UCSD-AML1 (cell line): ENCODE results near the gene JAG2.

Source experiments
- DNase-seq: peaks from one replicate; lab custom pipeline; 2025; ENCODE audit not compliant: unreplicated experiment; lab: John Stamatoyannopoulos, UW

JAG2 gene

GRCh38 chr14:105184461-105184860, 15.9 kb upstream of the JAG2 start:
- DNase-seq, result no peak

DNA sequence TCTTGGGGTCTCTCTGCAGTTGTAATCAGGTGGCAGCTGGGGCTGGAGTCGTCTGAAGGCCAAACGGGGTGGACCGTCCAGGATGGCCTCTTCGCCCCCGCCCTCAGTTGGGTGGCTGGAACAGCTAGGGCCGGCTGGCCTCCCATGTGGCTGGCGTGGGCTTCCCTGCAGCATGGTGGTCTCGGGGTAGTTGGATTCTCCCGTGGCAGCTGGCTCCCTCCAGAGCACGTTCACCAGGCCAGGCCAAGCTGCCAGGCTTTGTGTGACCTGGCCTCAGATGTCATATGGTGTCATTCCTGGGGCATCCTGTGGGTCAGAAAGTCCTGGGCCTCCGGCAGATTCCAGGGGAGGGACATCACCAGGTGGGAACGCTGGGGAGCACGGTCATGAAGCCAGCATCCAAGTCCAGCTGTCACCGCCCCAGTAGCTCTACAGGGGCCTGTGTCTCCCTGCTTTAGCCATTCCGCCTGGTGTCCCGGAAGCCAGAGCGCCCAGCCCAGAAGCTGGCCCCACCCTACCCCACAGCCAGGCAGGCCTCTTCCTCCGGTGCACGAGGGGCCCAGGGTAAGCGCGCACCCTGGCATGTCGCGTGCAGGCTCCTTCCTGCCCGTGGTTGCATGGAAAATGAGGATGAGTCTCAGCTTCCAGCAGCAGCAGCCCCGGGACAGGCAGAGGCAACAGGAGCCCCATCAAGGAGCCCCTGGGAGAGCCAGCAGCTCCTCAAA, 13.9 kb upstream of the JAG2 start:
- DNase-seq, result peak; percentile 60

- DNase-seq, result no peak
Observed at GRCh38 chr14:105181549-105182295, 13.1 kb upstream of the JAG2 start.

GRCh38 chr14:105180592-105181548, 12.3 kb upstream of the JAG2 start, which contains the start of gene NUDT14:
NUDT14 (minus strand) TSS chr14:105181312; CDS start chr14:105181209, 103 bp downstream.
- DNase-seq, result peak; percentile 76

GRCh38 chr14:105179191-105179590, 10.6 kb upstream of the JAG2 start:
- no peak for DNase-seq

DNA sequence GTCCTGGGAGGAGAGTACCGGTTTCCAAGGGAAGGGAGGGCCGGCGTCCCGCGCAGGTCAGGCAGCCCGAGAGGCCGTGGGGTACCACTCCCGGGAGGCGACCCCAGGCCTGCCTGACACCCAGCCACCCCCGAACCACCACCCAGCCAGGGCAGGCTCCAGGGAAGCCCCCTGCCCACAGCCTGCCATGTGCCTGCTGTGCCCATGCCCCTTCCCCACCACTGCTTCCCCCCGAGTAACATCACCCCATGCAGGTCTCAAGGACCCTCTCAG, 10.2 kb upstream of the JAG2 start:
- DNase-seq, result no peak

- DNase-seq, result no peak
Observed at GRCh38 chr14:105178069-105178867, 9.7 kb upstream of the JAG2 start.

DNA sequence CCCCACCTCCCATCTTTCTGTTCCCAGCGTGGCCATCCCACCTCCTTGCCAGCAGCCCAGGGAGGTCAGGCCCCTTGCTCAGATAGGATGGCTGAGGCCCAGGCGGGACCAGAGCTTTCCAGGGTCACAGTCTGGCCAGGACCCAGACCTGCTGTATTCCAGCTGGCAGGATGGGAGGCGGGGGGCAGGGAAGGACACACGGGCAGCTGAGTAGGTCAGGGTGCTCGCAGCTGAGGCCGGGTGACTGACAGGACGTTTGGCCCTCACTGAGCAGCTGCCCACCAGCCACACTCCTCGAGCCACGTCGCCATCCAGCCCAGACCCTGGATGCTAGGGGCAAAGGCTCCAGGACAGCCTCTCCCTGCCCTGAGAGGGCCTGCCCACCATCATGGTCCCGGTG, 8.5 kb upstream of the JAG2 start:
- no peak for DNase-seq

GRCh38 chr14:105176513-105176912, 7.9 kb upstream of the JAG2 start:
- DNase-seq, result peak; percentile 46

GRCh38 chr14:105173901-105174894, 5.6 kb upstream of the JAG2 start:
- peak; percentile 89 for DNase-seq

DNA sequence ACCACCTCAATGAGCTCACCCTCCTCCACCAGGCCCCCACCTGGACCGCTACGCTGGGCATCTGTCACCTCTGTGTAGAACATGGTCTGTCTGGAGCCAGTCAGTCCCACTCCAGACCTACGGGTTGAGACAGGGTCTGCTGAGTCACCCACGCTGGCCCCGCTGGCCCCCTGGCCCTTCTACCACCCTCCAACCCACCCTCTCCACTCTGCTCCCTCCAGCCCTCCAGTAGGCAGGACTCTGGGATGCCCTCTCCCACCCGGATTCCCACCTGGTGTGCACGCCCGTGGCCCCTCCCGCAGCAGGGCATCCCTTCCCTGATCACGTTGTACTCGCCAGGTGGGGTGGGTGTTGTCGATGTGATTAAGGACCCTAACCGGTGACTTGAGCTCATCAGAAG, 4.6 kb upstream of the JAG2 start:
- DNase-seq, result no peak

GRCh38 chr14:105172476-105172875, 3.9 kb upstream of the JAG2 start:
- no peak for DNase-seq

GRCh38 chr14:105171004-105171673, 2.6 kb upstream of the JAG2 start:
- DNase-seq, result peak; percentile 47

DNA sequence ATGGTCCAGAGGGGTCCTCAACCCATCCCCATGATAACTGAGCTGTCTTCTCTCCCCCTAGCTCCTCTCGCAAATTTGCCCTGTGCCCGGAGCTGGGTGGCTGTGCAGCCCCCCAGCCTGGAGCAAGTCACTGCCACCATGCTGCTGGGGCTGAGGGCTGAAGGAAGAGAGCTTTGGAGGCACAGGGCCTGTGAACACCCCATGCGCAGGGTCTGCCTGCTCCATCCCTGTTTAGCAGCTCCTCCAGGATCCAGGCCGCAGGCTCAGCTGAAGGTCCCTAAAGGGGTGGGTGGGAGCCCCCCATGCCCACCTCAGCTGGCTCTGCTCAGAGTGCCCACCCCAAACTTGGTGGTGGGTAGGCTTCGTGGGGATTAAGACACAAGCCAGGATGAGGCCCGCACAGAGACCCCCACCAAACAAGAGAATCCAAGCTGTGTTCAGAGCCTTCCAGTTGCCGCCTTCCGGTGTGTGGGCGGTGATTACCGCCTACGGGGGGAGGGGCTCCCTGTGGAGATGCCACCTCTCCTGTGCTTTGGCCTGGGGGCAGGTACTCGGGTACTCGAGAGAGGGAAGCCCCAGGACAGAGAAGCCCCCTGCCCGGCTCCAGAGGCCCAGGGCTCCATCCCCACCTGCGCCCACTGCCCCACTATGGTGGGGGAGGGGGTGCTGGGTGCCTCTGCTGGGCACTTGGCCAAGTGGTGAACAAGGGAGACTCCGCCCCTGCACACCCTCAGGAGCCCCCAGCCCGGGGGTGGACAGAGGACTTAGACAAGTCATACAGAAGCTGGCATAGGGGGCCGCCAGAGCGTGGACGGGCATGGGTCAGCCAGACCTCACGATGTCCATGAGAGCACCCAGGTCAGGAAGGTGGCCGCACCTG, 1.4 kb upstream of the JAG2 start:
- DNase-seq, result no peak

DNA sequence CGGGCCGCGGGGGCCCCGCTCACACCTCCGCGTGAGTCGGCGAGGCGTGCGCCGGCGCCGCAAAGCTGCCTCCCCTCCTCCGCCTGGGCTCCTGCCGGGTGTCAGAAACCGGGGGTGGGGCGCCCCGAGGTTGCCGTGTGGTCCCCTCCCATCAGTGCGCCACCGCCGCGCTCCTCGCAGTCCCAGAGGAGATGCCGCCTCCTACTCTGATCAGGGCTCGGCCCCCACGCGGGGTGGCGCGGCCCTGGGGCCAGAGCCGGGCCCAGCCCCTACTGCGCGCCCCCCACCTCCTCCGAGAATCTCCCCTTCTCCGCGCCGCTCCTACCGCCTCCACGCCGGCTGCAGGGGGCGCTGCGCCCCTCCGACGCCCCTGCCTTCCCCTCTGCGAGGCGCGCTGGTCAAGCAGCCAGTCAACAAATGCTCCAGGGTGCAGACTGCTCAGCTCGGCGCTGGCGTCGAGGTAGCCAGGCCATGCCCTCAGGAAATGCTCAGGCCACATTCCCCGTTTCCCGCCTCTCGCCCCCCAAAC, 467 bp upstream of the JAG2 start:
- DNase-seq, result peak; percentile 70

DNA sequence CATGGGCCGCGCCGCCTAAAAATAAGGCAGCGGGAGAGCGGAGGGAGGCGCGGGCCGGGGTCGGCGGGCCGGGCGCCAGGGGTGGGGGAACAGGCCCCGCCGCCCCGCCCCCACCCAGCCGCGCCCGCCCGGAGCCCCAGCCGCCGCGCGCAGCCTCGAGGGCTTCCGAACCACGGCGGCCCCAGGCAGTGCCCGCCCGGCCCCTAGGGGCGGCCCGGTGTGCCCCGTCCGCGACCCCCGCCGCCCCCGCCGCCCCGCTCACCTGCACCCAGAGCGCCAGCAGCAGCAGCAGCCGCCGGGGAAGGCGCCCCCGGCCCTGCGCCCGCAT, 519 bp downstream of the JAG2 start:
- no peak for DNase-seq

DNA sequence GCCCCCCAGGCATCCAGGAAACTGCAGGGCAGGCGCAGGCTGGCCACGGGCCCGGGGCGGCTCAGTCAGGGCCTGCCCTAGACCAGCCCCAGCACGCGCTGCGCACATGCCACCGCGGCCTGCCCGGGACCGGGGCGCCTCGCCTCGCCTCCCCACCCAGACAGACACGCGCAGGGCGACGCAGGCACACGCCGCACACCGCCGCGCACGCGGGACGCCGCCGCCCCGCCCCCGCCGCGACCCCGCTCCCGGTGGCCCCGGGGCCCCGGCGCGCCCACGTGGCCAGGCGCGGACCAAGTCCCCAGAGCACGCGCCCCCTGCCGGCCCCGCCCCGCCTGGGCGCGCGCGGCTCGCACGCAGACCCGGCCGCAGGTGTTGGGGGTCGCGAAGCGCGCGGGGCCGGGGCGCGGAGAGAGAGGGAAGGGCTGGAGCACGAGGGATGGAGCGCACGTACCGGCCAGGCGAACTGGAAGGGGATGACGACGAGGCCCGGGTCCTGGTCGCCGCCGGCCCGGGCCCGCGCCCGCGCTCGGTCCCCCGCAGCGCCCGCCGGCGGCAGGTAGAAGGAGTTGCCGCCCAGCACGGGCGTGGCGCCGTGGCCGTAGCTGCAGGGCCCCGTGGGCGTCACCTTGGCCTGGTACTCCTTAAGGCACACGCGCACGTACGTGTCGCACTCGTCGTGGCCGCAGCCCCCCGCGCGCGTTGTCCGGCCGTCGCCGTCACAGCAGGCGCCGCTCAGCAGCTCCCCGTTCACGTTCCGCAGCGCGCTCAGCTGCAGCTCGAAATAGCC, 1.1 kb downstream of the JAG2 start:
- DNase-seq, result no peak
